Right lobe of liver (tissue), 6 donors: Measurements from ENCODE around the gene LDLRAD3. TPM values are rescaled to one million over a fixed set of nuclear protein-coding genes. Genes with fewer than 3 reads are reported as not detected.

Source experiments
- ATAC-seq, 4 donors: fragments of 200-7000 bp; cut with Tn5 transposase; one replicate each; pipeline ENCODE4 v1.9.1; 2020; ENCODE audit warnings: mild to moderate bottlenecking in 4 of 4, moderate library complexity in 4 of 4
- DNase-seq, 3 donors: peaks; one replicate each; pipeline ENCODE4 v3.0.0-alpha.2; 2020
- H3K27ac ChIP-seq, 3 donors: fragments of 200-600 bp; one replicate each; pipeline ENCODE4 v1.8.0; 2022
- H3K27me3 ChIP-seq, 2 donors: fragments of 200-600 bp; one replicate each; pipeline ENCODE4 v1.8.0; 2022
- H3K36me3 ChIP-seq, 4 donors: fragments of 200-600 bp; sonication (generic) in 1 of 4; one replicate each; pipeline versions ENCODE4 v1.5.1 to v1.8.0; 2017 to 2022; ENCODE audit warnings: control low read depth in 1 of 4
- H3K4me1 ChIP-seq, 4 donors: fragments of 200-600 bp; sonication (generic) in 1 of 4; one replicate each; pipeline versions ENCODE4 v1.5.1 to v1.8.0; 2017 to 2022; ENCODE audit warnings: control low read depth in 1 of 4
- H3K4me3 ChIP-seq, 3 donors: fragments of 200-600 bp; one replicate each; pipeline ENCODE4 v1.8.0; 2022
- H3K9me3 ChIP-seq, 4 donors: fragments of 200-600 bp; sonication (generic) in 1 of 4; one replicate each; pipeline versions ENCODE4 v1.5.1 to v1.8.0; 2017 to 2022; ENCODE audit warnings: control low read depth in 1 of 4
- POLR2A ChIP-seq: fragments of 450-650 bp; IDR thresholded peaks from one replicate; pipeline ENCODE4 v1.6.1; 2017; ENCODE audit warnings: antibody characterized with exemption, mild to moderate bottlenecking
- WGBS: methylation state at CpG from one replicate; pipeline ENCODE4 v1.1.6; 2018; ENCODE audit warnings: low coverage, low lambda C conversion rate; ENCODE audit not compliant: insufficient coverage; ENCODE audit errors: missing lambda C conversion rate; 5-methylcytosine and 5-hydroxymethylcytosine counted together
- intact Hi-C, 2 donors: fragments of 100-400 bp; cut with DNase I; formaldehyde crosslinking; loops; one replicate each; pipeline versions ENCODE4 v1.11.2 to v1.14.1; 2022
- total RNA-seq, 6 experiments: library from RNA; depleted of rRNA in 2 of 6; stranded (reverse); fragments of >200 nt in 2 of 6; fragmentation: NEBNext Ultra II Directional in 3 of 6; extraction: Animal tissue kit (Norgen Biotek cat#: 25700) in 3 of 6; gene quantifications; one replicate each; pipeline versions ENCODE4 v1.1.0 to v1.2.4, GENCODE V29; 2016 to 2023
- TF ChIP-seq, protein P1 (sequence below), 4 donors: fragments of 200-600 bp in 3 of 4; fragments of 450-650 bp in 1 of 4; IDR thresholded peaks; one replicate each; pipeline versions ENCODE4 v1.5.1 to v1.8.0; 2016 to 2022; ENCODE audit warnings: antibody characterized with exemption in 4 of 4, mild to moderate bottlenecking in 2 of 4
- donor health status: DM: no; HTN: yes; CAD: no.
- donor health status: DM: no; HTN: no; CAD: no.
- donor health status: DM: no; HTN: no; CAD: no.
- donor health status: DM: no; HTN: yes; CAD: no.
- donor health status: DM: no; HTN: yes; CAD: no.

Gene LDLRAD3
- total RNA-seq, 6 experiments from 2014 or later, result 0.62 to 3.3 (median 2.7) TPM

DNA sequence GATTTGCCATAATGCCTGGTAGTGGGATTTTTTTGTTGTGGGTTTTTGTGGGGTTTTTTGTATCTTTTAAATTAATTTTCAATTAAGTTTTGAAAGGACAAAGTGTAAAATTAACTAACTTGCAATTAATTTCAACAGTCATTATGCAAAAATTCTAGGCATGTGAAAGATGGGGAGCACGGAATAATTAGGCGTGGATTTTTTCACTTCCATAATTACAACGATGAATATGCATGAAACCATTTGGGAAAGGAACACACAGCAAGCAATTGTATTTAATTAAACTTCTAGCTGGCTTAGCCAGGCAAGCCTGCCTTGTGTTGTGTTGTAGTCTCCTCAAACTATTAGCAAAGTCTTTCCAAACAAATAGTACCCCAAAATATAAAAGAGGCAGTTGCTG, 257.5 kb downstream of the LDLRAD3 start:
- Histone ChIP-seq H3K36me3 (no peaks in the 10 kb centered on the region), H3K27ac (no peak overlapping the region), H3K4me1 (no peaks in the 10 kb centered on the region), H3K27me3 (no peaks in the 10 kb centered on the region), H3K4me3 (no peak overlapping the region), H3K9me3 (no peaks in the 10 kb centered on the region)
- no peak for DNase-seq
- intact Hi-C loops, result no loop called here
- no peak for ATAC-seq
- TF ChIP-seq POLR2A, result no peak
- TF ChIP-seq, protein P1, sequence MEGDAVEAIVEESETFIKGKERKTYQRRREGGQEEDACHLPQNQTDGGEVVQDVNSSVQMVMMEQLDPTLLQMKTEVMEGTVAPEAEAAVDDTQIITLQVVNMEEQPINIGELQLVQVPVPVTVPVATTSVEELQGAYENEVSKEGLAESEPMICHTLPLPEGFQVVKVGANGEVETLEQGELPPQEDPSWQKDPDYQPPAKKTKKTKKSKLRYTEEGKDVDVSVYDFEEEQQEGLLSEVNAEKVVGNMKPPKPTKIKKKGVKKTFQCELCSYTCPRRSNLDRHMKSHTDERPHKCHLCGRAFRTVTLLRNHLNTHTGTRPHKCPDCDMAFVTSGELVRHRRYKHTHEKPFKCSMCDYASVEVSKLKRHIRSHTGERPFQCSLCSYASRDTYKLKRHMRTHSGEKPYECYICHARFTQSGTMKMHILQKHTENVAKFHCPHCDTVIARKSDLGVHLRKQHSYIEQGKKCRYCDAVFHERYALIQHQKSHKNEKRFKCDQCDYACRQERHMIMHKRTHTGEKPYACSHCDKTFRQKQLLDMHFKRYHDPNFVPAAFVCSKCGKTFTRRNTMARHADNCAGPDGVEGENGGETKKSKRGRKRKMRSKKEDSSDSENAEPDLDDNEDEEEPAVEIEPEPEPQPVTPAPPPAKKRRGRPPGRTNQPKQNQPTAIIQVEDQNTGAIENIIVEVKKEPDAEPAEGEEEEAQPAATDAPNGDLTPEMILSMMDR (IDR thresholded peaks at IDR 0.05), result no peak
- WGBS, result 78% methylated on average over 3 of the region's 3 CpGs

DNA sequence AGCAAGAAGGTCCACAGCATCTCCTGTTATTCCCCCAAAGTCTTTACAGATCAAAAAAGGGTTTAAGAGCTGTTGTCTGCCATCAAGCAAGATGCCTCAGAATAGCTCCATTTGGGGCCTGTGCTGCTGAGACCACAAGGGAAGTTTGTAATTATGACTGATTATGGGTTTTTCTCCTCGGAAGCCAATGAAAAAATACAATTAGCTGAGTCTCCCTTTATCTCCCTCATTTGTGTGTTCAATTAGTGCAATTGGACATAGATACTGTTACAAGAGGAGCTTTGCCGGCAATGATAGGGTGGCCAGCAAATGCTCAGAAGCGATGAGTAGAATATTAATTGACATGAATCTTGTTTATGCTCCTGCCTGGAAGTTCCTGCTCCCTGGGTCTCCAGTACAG, 261.7 kb downstream of the LDLRAD3 start:
- no peak overlapping the region for H3K27ac ChIP-seq
- ATAC-seq (no peak), DNase-seq (no peak)
- H3K27me3 ChIP-seq, result no peaks in the 10 kb centered on the region
- 80% methylated on average over 1 of the region's 3 CpGs for WGBS
- H3K4me3 ChIP-seq, result no peak overlapping the region
- no peaks in the 10 kb centered on the region for H3K9me3 ChIP-seq
- TF ChIP-seq, protein P1 (IDR thresholded peaks at IDR 0.05), result no peak
- no peak for TF ChIP-seq POLR2A
- H3K4me1 ChIP-seq, result no peaks in the 10 kb centered on the region
- H3K36me3 ChIP-seq, result no peaks in the 10 kb centered on the region
- intact Hi-C loops, result no loop called here

DNA sequence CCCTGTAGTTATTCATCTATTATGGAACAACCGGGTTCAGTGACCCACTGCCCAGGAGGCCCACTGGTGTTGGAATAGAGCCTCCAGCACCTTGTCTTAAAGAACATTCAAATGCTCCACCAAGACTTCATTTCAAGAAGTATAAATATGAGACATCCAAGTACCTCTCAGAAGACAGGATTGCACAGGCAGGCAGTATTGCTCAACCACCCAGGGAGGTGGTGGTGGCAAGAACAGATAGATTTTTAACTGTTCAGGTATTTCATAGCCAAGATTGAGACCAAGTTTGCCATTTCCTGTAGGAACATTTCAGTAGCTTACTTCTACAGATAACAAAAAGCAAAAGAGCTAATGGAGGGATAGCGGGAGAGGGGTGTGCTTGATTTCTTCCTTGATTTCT, 266.7 kb downstream of the LDLRAD3 start:
- H3K4me3 ChIP-seq, result no peak overlapping the region
- TF ChIP-seq, protein P1 (IDR thresholded peaks at IDR 0.05), result no peak
- TF ChIP-seq POLR2A, result no peak
- H3K27me3 ChIP-seq, result no peaks in the 10 kb centered on the region
- no peak for DNase-seq
- no peaks in the 10 kb centered on the region for H3K36me3 ChIP-seq
- H3K4me1 ChIP-seq, result no peaks in the 10 kb centered on the region
- 81% methylated on average over 2 of the region's 2 CpGs for WGBS
- no peak overlapping the region for H3K27ac ChIP-seq
- no peak for ATAC-seq
- no peaks in the 10 kb centered on the region for H3K9me3 ChIP-seq
- intact Hi-C loops, result no loop called here

DNA sequence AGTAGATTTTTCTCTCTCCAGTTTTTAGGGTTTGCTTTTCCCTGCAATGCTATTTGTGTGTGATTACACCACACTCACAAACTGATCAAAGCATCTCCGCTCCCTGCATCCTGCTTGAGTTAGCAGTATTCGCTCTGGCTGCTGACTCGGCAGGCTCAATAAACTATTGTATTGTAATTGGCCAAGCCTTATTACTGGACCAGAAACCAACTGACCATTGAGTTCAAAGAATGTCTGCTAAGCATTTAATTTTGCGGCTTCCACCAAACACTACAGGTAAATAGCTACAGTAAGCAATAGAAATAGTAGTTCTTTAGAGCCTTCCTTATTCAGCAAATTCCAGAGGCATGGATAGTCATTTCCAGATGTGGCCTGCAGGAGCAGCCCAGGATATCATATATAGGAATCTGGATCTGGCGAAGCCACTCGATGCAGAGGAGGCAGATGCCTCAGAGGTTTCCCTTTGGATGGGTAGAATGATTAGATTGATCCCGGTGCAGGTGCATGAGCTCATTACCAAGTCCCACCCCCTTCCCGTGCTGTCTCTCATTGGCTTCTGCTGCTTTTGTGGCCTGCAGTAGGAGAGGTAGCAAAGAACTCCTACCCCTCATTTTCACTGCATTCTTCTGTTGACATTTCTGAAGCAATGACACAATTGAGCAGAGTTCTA, 268.0 kb downstream of the LDLRAD3 start:
- Histone ChIP-seq H3K9me3 (no peaks in the 10 kb centered on the region), H3K4me3 (no peak overlapping the region), H3K4me1 (no peaks in the 10 kb centered on the region), H3K27me3 (no peaks in the 10 kb centered on the region), H3K27ac (no peak overlapping the region), H3K36me3 (no peaks in the 10 kb centered on the region)
- 67% methylated on average over 7 of the region's 8 CpGs for WGBS
- TF ChIP-seq POLR2A, result no peak
- TF ChIP-seq, protein P1 (IDR thresholded peaks at IDR 0.05), result no peak
- no peak for DNase-seq
- no peak for ATAC-seq
- intact Hi-C loops, result no loop called here
